ENCODE measurements around the gene NOS1AP. TPM values are rescaled to one million over a fixed set of nuclear protein-coding genes. Genes with fewer than 3 reads are reported as not detected.

The NOS1AP gene
- total RNA-seq, 1 experiment from 2014 or later = 14.7 TPM

GRCh38 chr1:162314206-162314605, 244.7 kb downstream of the NOS1AP start:
- DNase-seq (ENCODE audit: low spot score) = no peak
- H3K4me3 Mint-ChIP-seq = no peak overlapping the region
- no peak; the same call in 1 of the 2 replicates for ATAC-seq
- peaks cover 18% of the 10 kb centered on the region for H3K4me1 Mint-ChIP-seq
- H3K27me3 Mint-ChIP-seq (ENCODE audit: low read depth) = no peaks in the 10 kb centered on the region
- H3K9me3 Mint-ChIP-seq = peaks cover 5% of the 10 kb centered on the region; the same call in 1 of the 2 replicates
- CTCF ChIA-PET = interaction anchor here (0.5 to 1.8 kb wide), 3 partner anchors 35 to 258 kb away, joined by 3 to 5 read pairs (median 3); no protein-coding TSS in a partner anchor
- no peaks in the 10 kb centered on the region for H3K36me3 Mint-ChIP-seq
- H3K27ac Mint-ChIP-seq = no peak overlapping the region
- no peak for TF ChIP-seq CREB1 (CRISPR knock-in tag; IDR thresholded peaks at IDR 0.05)
- no peak for TF ChIP-seq CBFB (CRISPR knock-in tag; IDR thresholded peaks at IDR 0.05; ENCODE audit: low read depth)
- TF ChIP-seq FOXP4 (CRISPR knock-in tag; IDR thresholded peaks at IDR 0.05) = no peak
- TF ChIP-seq NR3C1 (CRISPR knock-in tag; conservative IDR thresholded peaks at IDR 0.05; ENCODE audit: low read depth) = no peak
- TF ChIP-seq HMGA2 (CRISPR knock-in tag; IDR thresholded peaks at IDR 0.05) = no peak
- TF ChIP-seq NFATC4 (CRISPR knock-in tag; IDR thresholded peaks at IDR 0.05) = no peak
- no peak for TF ChIP-seq PRRX2 (CRISPR knock-in tag; IDR thresholded peaks at IDR 0.05)
- no peak for TF ChIP-seq ZSCAN18 (CRISPR knock-in tag; IDR thresholded peaks at IDR 0.05)
- TF ChIP-seq SOX15 (CRISPR knock-in tag; IDR thresholded peaks at IDR 0.05) = no peak
- no peak for TF ChIP-seq SMAD3 (CRISPR knock-in tag; IDR thresholded peaks at IDR 0.05; ENCODE audit: borderline replicate concordance)
- TF ChIP-seq GTF2I (CRISPR knock-in tag; conservative IDR thresholded peaks at IDR 0.05) = no peak
- TF ChIP-seq ZNF416 (CRISPR knock-in tag; IDR thresholded peaks at IDR 0.05) = no peak
- POLR2A ChIA-PET = no interaction called here

- Mint-ChIP-seq H3K36me3 (peaks cover 5% of the 10 kb centered on the region; the same call in 1 of the 2 replicates), H3K4me1 (peaks cover 8% of the 10 kb centered on the region), H3K4me3 (no peak overlapping the region), H3K9me3 (peaks cover 5% of the 10 kb centered on the region; the same call in 1 of the 2 replicates), H3K27ac (no peak overlapping the region), H3K27me3 (ENCODE audit: low read depth) (no peaks in the 10 kb centered on the region)
- ATAC-seq (no peak), DNase-seq (ENCODE audit: low spot score) (no peak)
- ChIA-PET POLR2A (no interaction called here), CTCF (no interaction called here)
- no peak for TF ChIP-seq ZNF671 (CRISPR knock-in tag; IDR thresholded peaks at IDR 0.05)
These were observed 246.2 kb downstream of the NOS1AP start for GRCh38 chr1:162315673-162316072.

- Mint-ChIP-seq H3K4me1 (peaks cover 8% of the 10 kb centered on the region), H3K27ac (no peak overlapping the region), H3K36me3 (peaks cover 5% of the 10 kb centered on the region; the same call in 1 of the 2 replicates), H3K4me3 (no peak overlapping the region), H3K9me3 (peaks cover 1% of the 10 kb centered on the region; the same call in 1 of the 2 replicates), H3K27me3 (ENCODE audit: low read depth) (no peaks in the 10 kb centered on the region)
- ChIA-PET CTCF (no interaction called here), POLR2A (no interaction called here)
- no peak for ATAC-seq
- DNase-seq (ENCODE audit: low spot score) = no peak
- no peak for TF ChIP-seq OVOL2 (CRISPR knock-in tag; IDR thresholded peaks at IDR 0.05; ENCODE audit: borderline replicate concordance)
- no peak for TF ChIP-seq NFATC4 (CRISPR knock-in tag; IDR thresholded peaks at IDR 0.05)
- no peak for TF ChIP-seq ZNF281 (CRISPR knock-in tag; IDR thresholded peaks at IDR 0.05)
- TF ChIP-seq ZMAT4 (CRISPR knock-in tag; IDR thresholded peaks at IDR 0.05) = no peak
- no peak for TF ChIP-seq ZNF425 (CRISPR knock-in tag; conservative IDR thresholded peaks at IDR 0.05)
- TF ChIP-seq CTCF (IDR thresholded peaks at IDR 0.05) = no peak
- no peak for TF ChIP-seq ZNF416 (CRISPR knock-in tag; IDR thresholded peaks at IDR 0.05)
- TF ChIP-seq TEAD1 (CRISPR knock-in tag; IDR thresholded peaks at IDR 0.05) = no peak
- no peak for TF ChIP-seq TP53 (CRISPR knock-in tag; IDR thresholded peaks at IDR 0.05)
- no peak for TF ChIP-seq JAZF1 (CRISPR knock-in tag; IDR thresholded peaks at IDR 0.05)
- TF ChIP-seq ZSCAN18 (CRISPR knock-in tag; IDR thresholded peaks at IDR 0.05) = no peak
- TF ChIP-seq JUN (CRISPR knock-in tag; IDR thresholded peaks at IDR 0.05) = no peak
These were observed 246.7 kb downstream of the NOS1AP start for GRCh38 chr1:162316187-162316586.

Measured in WTC11 (cell line).